HepG2 (cell line): Measurements from ENCODE around the gene SPRR3. TPM values are rescaled to one million over a fixed set of nuclear protein-coding genes. Genes with fewer than 3 reads are reported as not detected.

ENCODE experiments used
- ATAC-seq: fragments of 200-7000 bp; cut with Tn5 transposase; 3 replicates; pipeline ENCODE4 v1.9.1; 2020; ENCODE audit warnings: mild to moderate bottlenecking, moderate library complexity
- BruUV-seq: library from RNA; stranded (reverse); fragments of 400-500 nt; replicated peaks from 2 replicates; lab custom pipeline; 2021; lab: Mats Ljungman, UMichigan
- CTCF ChIA-PET: fragments of 300-600 bp; formaldehyde crosslinking; extraction: SDS; loops from one replicate; lab custom pipeline; 2021; ENCODE audit warnings: low total read pairs, inconsistent platforms, low intra/inter-chr PET ratio; lab: Yijun Ruan, JAX
- POLR2A ChIA-PET: fragments of 350-600 bp; sonication (Branson Sonifier 250); formaldehyde crosslinking; loops from one replicate; lab custom pipeline; 2020; ENCODE audit warnings: antibody characterized with exemption, inconsistent platforms; lab: Yijun Ruan, JAX
- DNase-seq: peaks from one replicate; pipeline ENCODE4 v3.0.0-alpha.2; 2015; ENCODE audit warnings: low spot score
- FAIRE-seq: peaks from 3 replicates; lab custom pipeline; 2011; peaks lifted over from hg19 to GRCh38; lab: Jason Lieb, UNC
- H2AFZ ChIP-seq: one replicate; pipeline ENCODE4 v1.6.1; 2011; ENCODE audit warnings: low read length, inconsistent platforms
- H3K27ac ChIP-seq: fragments of 300-600 bp; 3 replicates; pipeline ENCODE4 v1.8.0; 2011; ENCODE audit warnings: mixed run types, mild to moderate bottlenecking, mixed read lengths, low read length, inconsistent platforms; ENCODE audit not compliant: insufficient read depth; ENCODE audit errors: extremely low read length
- H3K27me3 ChIP-seq, 2 experiments: fragments of 200-600 bp in 1 of 2; 2 replicates in 1 of 2; 3 replicates in 1 of 2; pipeline versions ENCODE4 v1.6.0 to v1.8.0; 2011; ENCODE audit warnings: low read length in 2 of 2, mild to moderate bottlenecking in 2 of 2, moderate library complexity in 2 of 2, inconsistent platforms in 1 of 2; ENCODE audit not compliant: insufficient read depth in 2 of 2, control insufficient read depth in 1 of 2
- H3K36me3 ChIP-seq, 2 experiments: fragments of 200-600 bp in 1 of 2; replicated peaks in 1 of 2; 2 replicates in 1 of 2; 3 replicates in 1 of 2; pipeline versions ENCODE4 v1.5.1 to v1.8.0; 2011; ENCODE audit warnings: low read length in 2 of 2, inconsistent platforms in 1 of 2; ENCODE audit not compliant: insufficient read depth in 2 of 2, control insufficient read depth in 1 of 2
- H3K4me1 ChIP-seq: 2 replicates; pipeline ENCODE4 v1.5.1; 2012; ENCODE audit warnings: low read length, inconsistent platforms; ENCODE audit not compliant: insufficient read depth
- H3K4me2 ChIP-seq: 2 replicates; pipeline ENCODE4 v1.6.0; 2011; ENCODE audit warnings: low read depth, low read length, inconsistent platforms
- H3K4me3 ChIP-seq, 3 experiments: fragments of 200-600 bp in 1 of 3; sonication (generic), shearing (Covaris generic) in 1 of 3; replicated peaks in 1 of 3; 2 replicates each; pipeline ENCODE4 v1.5.1; 2011 to 2016; ENCODE audit warnings: low read length in 3 of 3, inconsistent platforms in 2 of 3, low read depth in 2 of 3, mild to moderate bottlenecking in 2 of 3, control low read depth in 1 of 3, mixed read lengths in 1 of 3; ENCODE audit not compliant: insufficient read depth in 1 of 3
- H3K79me2 ChIP-seq: one replicate; pipeline ENCODE4 v1.6.1; 2011; ENCODE audit warnings: low read length, inconsistent platforms; ENCODE audit not compliant: insufficient read depth
- H3K9ac ChIP-seq: 2 replicates; pipeline ENCODE4 v1.6.0; 2011; ENCODE audit warnings: mild to moderate bottlenecking, low read depth, low read length, inconsistent platforms; ENCODE audit not compliant: insufficient read depth
- H3K9me3 ChIP-seq: 2 replicates; pipeline ENCODE4 v1.5.1; 2012; ENCODE audit warnings: mild to moderate bottlenecking, low read length
- H4K20me1 ChIP-seq: 2 replicates; pipeline ENCODE4 v1.6.0; 2011; ENCODE audit warnings: inconsistent platforms, mild to moderate bottlenecking, low read length, moderate library complexity; ENCODE audit not compliant: insufficient read depth
- HDAC1 ChIP-seq: sonication (generic); formaldehyde crosslinking; IDR thresholded peaks from 2 replicates; pipeline ENCODE4 v1.5.1; 2020; ENCODE audit warnings: mild to moderate bottlenecking, missing genetic modification reagents
- ZBTB7A ChIP-seq: sonication (generic); formaldehyde crosslinking; IDR thresholded peaks from 2 replicates; pipeline ENCODE4 v1.8.0; 2022; ENCODE audit warnings: mild to moderate bottlenecking, missing genetic modification reagents
- ZMYM4 ChIP-seq: sonication (generic); formaldehyde crosslinking; IDR thresholded peaks from 2 replicates; pipeline ENCODE4 v1.8.1; 2023; ENCODE audit warnings: mild to moderate bottlenecking, missing genetic modification reagents
- ZSCAN25 ChIP-seq: sonication (generic); formaldehyde crosslinking; IDR thresholded peaks from 2 replicates; pipeline ENCODE4 v1.8.0; 2022; ENCODE audit warnings: mild to moderate bottlenecking, missing genetic modification reagents
- ZSCAN29 ChIP-seq: sonication (generic); formaldehyde crosslinking; conservative IDR thresholded peaks from 2 replicates; pipeline ENCODE4 v1.4.0; 2020; ENCODE audit warnings: mild to moderate bottlenecking, missing genetic modification reagents
- WGBS: methylation state at CpG from one replicate; pipeline ENCODE4 v1.1.6; 2017; ENCODE audit warnings: low lambda C conversion rate; 5-methylcytosine and 5-hydroxymethylcytosine counted together
- in situ Hi-C: cut with HindIII; loops from 2 replicates; pipeline ENCODE4 v1.10.0; 2017; ENCODE audit warnings: low pct_unique_long_range_greater_than_20kb; ENCODE audit not compliant: extremely low pct_ligation_motif_present
- intact Hi-C: fragments of 100-400 bp; cut with micrococcal nuclease; formaldehyde crosslinking; loops from one replicate; pipeline ENCODE4 v1.10.0; 2022; ENCODE audit not compliant: unreplicated experiment
- polyA plus RNA-seq, 8 experiments: library from polyadenylated mRNA; depleted of rRNA in 3 of 8; stranded (reverse) in 7 of 8; unstranded in 1 of 8; fragments of >200 nt; fragmentation: Illumina TruSeq in 4 of 8; extraction: Trizol in 4 of 8; gene quantifications; 2 replicates each; pipeline versions ENCODE4 v1.2.1 to v1.2.3, GENCODE V29; 2011 to 2016; ENCODE audit warnings: low read depth in 4 of 8, missing spikeins in 1 of 8, mixed read lengths in 1 of 8; ENCODE audit not compliant: insufficient read depth in 1 of 8
- total RNA-seq, 5 experiments: library from RNA; depleted of rRNA; stranded (reverse); fragments of >200 nt; fragmentation: Illumina TruSeq; extraction: Trizol; gene quantifications; 2 replicates each; pipeline ENCODE4 v1.2.3, GENCODE V29; 2016; ENCODE audit warnings: low read depth in 1 of 5
- TF ChIP-seq, protein P1 (sequence below): sonication (generic); formaldehyde crosslinking; IDR thresholded peaks from one replicate; pipeline ENCODE4 v1.5.1; 2020; ENCODE audit warnings: mild to moderate bottlenecking, missing genetic modification reagents; ENCODE audit errors: not compliant biosample characterization
- TF ChIP-seq, protein P2 (sequence below): sonication (generic); formaldehyde crosslinking; IDR thresholded peaks from 2 replicates; pipeline ENCODE4 v1.5.1; 2020; ENCODE audit warnings: missing genetic modification reagents, mild to moderate bottlenecking, borderline replicate concordance
- TF ChIP-seq, protein P3 (sequence below): IDR thresholded peaks from 2 replicates; pipeline ENCODE4 v1.6.1; 2016; ENCODE audit warnings: low read depth, control low read depth

The SPRR3 gene
- total and polyA plus RNA-seq, 2 of the 13 experiments (the other 11 are each of a cell fraction or from before 2014, with no cell fraction given): not detected

DNA sequence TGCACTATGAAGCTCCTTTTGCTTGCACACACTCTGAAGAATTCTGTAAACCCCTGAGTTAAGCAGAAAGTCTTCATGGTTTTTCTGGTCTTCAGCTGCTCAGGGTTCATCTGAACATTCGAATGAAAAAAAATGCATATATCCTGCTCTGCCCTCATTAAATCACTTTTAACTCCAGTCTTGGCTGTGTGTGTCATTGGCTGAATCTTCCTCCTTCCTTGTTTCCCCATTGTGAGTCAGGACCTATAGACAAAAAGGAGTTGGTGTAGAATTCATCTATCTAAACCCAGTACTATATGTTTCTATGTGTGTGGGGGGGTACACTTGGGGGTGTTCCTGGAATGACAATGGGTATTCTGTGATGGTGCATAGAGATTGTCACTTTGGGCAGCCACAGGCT, 22.9 kb downstream of the SPRR3 start (continued):
- no peak for TF ChIP-seq ZBTB7A (CRISPR knock-in tag)
- TF ChIP-seq, all 625 proteins: peak for 0

DNA sequence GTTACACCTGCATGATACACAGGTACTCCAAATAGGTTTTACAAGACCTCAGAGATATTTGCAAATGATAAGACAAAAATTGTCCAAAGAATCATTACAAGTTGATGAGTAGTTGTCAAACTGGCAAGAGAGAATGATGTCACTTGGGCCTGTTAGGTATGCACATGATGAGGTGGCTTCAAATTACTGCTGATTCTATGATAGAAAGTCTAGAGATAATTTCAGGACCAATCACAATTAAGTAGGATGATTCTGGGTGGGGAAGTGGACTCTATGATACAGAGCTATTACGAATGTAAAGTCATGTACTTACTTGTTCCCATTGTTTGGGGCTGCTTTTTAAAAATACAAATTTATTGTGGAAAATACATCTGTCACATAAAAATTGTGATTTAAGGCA, 24.2 kb downstream of the SPRR3 start:
- intact Hi-C loops: no loop called here
- Histone ChIP-seq H3K36me3 (no peaks in the 10 kb centered on the region), H3K4me3 (no peak overlapping the region), H2AFZ (no peak overlapping the region), H3K9ac (no peak overlapping the region), H3K79me2 (no peaks in the 10 kb centered on the region), H3K4me2 (no peak overlapping the region), H3K9me3 (no peaks in the 10 kb centered on the region), H3K27me3 (no peaks in the 10 kb centered on the region), H3K27ac (no peak overlapping the region), H4K20me1 (no peaks in the 10 kb centered on the region), H3K4me1 (no peaks in the 10 kb centered on the region)
- no peak for DNase-seq
- no peak for FAIRE-seq
- 5% methylated on average over 1 of the region's 1 CpG for WGBS
- in situ Hi-C loops: no loop called here
- ChIA-PET POLR2A (no interaction called here), CTCF (no interaction called here)
- BruUV-seq: no TSS peak
- no peak for ATAC-seq
- no peak for TF ChIP-seq HDAC1
- TF ChIP-seq, protein P1, sequence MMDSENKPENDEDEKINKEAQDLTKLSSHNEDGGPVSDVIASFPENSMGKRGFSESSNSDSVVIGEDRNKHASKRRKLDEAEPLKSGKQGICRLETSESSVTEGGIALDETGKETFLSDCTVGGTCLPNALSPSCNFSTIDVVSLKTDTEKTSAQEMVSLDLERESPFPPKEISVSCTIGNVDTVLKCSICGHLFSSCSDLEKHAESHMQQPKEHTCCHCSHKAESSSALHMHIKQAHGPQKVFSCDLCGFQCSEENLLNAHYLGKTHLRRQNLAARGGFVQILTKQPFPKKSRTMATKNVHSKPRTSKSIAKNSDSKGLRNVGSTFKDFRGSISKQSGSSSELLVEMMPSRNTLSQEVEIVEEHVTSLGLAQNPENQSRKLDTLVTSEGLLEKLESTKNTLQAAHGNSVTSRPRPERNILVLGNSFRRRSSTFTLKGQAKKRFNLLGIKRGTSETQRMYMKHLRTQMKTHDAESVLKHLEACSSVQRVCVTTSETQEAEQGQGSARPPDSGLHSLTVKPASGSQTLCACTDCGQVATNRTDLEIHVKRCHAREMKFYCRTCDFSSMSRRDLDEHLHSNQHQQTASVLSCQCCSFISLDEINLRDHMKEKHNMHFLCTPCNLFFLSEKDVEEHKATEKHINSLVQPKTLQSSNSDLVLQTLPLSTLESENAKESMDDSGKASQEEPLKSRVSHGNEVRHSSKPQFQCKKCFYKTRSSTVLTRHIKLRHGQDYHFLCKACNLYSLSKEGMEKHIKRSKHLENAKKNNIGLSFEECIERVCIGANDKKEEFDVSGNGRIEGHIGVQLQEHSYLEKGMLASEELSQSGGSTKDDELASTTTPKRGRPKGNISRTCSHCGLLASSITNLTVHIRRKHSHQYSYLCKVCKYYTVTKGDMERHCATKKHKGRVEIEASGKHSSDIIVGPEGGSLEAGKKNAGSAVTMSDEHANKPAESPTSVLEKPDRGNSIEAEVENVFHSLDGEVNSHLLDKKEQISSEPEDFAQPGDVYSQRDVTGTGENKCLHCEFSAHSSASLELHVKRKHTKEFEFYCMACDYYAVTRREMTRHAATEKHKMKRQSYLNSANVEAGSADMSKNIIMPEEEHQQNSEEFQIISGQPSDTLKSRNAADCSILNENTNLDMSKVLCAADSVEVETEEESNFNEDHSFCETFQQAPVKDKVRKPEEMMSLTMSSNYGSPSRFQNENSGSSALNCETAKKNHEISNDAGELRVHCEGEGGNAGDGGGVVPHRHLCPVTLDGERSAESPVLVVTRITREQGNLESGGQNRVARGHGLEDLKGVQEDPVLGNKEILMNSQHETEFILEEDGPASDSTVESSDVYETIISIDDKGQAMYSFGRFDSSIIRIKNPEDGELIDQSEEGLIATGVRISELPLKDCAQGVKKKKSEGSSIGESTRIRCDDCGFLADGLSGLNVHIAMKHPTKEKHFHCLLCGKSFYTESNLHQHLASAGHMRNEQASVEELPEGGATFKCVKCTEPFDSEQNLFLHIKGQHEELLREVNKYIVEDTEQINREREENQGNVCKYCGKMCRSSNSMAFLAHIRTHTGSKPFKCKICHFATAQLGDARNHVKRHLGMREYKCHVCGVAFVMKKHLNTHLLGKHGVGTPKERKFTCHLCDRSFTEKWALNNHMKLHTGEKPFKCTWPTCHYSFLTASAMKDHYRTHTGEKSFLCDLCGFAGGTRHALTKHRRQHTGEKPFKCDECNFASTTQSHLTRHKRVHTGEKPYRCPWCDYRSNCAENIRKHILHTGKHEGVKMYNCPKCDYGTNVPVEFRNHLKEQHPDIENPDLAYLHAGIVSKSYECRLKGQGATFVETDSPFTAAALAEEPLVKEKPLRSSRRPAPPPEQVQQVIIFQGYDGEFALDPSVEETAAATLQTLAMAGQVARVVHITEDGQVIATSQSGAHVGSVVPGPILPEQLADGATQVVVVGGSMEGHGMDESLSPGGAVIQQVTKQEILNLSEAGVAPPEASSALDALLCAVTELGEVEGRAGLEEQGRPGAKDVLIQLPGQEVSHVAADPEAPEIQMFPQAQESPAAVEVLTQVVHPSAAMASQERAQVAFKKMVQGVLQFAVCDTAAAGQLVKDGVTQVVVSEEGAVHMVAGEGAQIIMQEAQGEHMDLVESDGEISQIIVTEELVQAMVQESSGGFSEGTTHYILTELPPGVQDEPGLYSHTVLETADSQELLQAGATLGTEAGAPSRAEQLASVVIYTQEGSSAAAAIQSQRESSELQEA (CRISPR knock-in tag): no peak
- TF ChIP-seq ZMYM4 (CRISPR knock-in tag): no peak
- TF ChIP-seq, protein P2, sequence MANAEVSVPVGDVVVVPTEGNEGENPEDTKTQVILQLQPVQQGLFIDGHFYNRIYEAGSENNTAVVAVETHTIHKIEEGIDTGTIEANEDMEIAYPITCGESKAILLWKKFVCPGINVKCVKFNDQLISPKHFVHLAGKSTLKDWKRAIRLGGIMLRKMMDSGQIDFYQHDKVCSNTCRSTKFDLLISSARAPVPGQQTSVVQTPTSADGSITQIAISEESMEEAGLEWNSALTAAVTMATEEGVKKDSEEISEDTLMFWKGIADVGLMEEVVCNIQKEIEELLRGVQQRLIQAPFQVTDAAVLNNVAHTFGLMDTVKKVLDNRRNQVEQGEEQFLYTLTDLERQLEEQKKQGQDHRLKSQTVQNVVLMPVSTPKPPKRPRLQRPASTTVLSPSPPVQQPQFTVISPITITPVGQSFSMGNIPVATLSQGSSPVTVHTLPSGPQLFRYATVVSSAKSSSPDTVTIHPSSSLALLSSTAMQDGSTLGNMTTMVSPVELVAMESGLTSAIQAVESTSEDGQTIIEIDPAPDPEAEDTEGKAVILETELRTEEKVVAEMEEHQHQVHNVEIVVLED (CRISPR knock-in tag): no peak
- TF ChIP-seq ZSCAN29 (CRISPR knock-in tag): no peak
- TF ChIP-seq, protein P3, sequence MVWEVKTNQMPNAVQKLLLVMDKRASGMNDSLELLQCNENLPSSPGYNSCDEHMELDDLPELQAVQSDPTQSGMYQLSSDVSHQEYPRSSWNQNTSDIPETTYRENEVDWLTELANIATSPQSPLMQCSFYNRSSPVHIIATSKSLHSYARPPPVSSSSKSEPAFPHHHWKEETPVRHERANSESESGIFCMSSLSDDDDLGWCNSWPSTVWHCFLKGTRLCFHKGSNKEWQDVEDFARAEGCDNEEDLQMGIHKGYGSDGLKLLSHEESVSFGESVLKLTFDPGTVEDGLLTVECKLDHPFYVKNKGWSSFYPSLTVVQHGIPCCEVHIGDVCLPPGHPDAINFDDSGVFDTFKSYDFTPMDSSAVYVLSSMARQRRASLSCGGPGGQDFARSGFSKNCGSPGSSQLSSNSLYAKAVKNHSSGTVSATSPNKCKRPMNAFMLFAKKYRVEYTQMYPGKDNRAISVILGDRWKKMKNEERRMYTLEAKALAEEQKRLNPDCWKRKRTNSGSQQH (CRISPR knock-in tag): no peak
- TF ChIP-seq ZSCAN25 (CRISPR knock-in tag): no peak
